GM12878 (cell line): ENCODE measurements around the gene ABCC2. TPM values are rescaled to one million over a fixed set of nuclear protein-coding genes. Genes with fewer than 3 reads are reported as not detected.
A peak's percentile ranks its signal among the peaks of the same experiment; 100 is the strongest.

Source experiments
- BACH1 ChIP-seq: fragments of 450-650 bp; IDR thresholded peaks from 2 replicates; pipeline ENCODE4 v1.6.1; 2017; ENCODE audit warnings: mild to moderate bottlenecking, borderline replicate concordance
- CREB1 ChIP-seq: IDR thresholded peaks from 2 replicates; pipeline ENCODE4 v1.6.1; 2012; ENCODE audit warnings: low read depth, mild to moderate bottlenecking, inconsistent platforms
- EED ChIP-seq: sonication (generic); IDR thresholded peaks from 2 replicates; pipeline ENCODE4 v1.6.1; 2016; ENCODE audit warnings: antibody characterized with exemption, low read depth
- NFYB ChIP-seq: IDR thresholded peaks from 2 replicates; pipeline ENCODE4 v1.6.1; 2011; ENCODE audit warnings: low read depth, mild to moderate bottlenecking, low read length, improper control_type of control experiment, moderate library complexity; ENCODE audit not compliant: insufficient read depth
- PAX8 ChIP-seq: fragments of 450-650 bp; IDR thresholded peaks from 2 replicates; pipeline ENCODE4 v1.6.1; 2017; ENCODE audit warnings: mild to moderate bottlenecking, moderate library complexity
- RAD21 ChIP-seq: IDR thresholded peaks from 2 replicates; pipeline ENCODE4 v1.6.1; 2011; ENCODE audit warnings: mild to moderate bottlenecking, low read depth, low read length, moderate library complexity; ENCODE audit not compliant: insufficient read depth
- RUNX3 ChIP-seq: IDR thresholded peaks from 2 replicates; pipeline ENCODE4 v1.6.1; 2012; ENCODE audit warnings: low read length, inconsistent platforms
- SUZ12 ChIP-seq: fragments of 200-600 bp; sonication (generic); IDR thresholded peaks from one replicate; pipeline ENCODE4 v1.6.1; 2018; ENCODE audit warnings: antibody characterized with exemption, mild to moderate bottlenecking; ENCODE audit not compliant: unreplicated experiment
- YBX1 ChIP-seq: fragments of 450-650 bp; IDR thresholded peaks from 2 replicates; pipeline ENCODE4 v1.6.1; 2016; ENCODE audit warnings: antibody characterized with exemption
- YY1 ChIP-seq: IDR thresholded peaks from 2 replicates; pipeline ENCODE4 v1.6.1; 2011; ENCODE audit warnings: low read depth, mild to moderate bottlenecking, low read length
- ZNF207 ChIP-seq: fragments of 450-650 bp; IDR thresholded peaks from 2 replicates; pipeline ENCODE4 v1.6.1; 2014; ENCODE audit warnings: antibody characterized with exemption, mild to moderate bottlenecking, borderline replicate concordance
- ZNF217 ChIP-seq: fragments of 450-650 bp; IDR thresholded peaks from 2 replicates; pipeline ENCODE4 v1.6.1; 2017; ENCODE audit warnings: antibody characterized with exemption, mild to moderate bottlenecking
- ZSCAN29 ChIP-seq: fragments of 450-650 bp; IDR thresholded peaks from 2 replicates; pipeline ENCODE4 v1.6.1; 2017; ENCODE audit warnings: mild to moderate bottlenecking, moderate library complexity
- polyA plus RNA-seq, 11 experiments: library from polyadenylated mRNA; depleted of rRNA in 4 of 11; unstranded in 6 of 11; stranded (reverse) in 5 of 11; fragments of >200 nt; fragmentation: Nextera tagmentation in 4 of 11; fragmentation: Illumina TruSeq in 1 of 11; extraction: Ambion mirVana in 4 of 11; extraction: Trizol in 1 of 11; gene quantifications; 1 replicate in 1 of 11; 2 replicates in 10 of 11; pipeline versions ENCODE4 v1.2.1 to v1.2.3, GENCODE V29; 2011 to 2016; ENCODE audit warnings: inconsistent platforms in 2 of 11, missing spikeins in 2 of 11, low read depth in 1 of 11
- total RNA-seq, 4 experiments: library from RNA; depleted of rRNA in 3 of 4; stranded (reverse); fragments of >200 nt in 3 of 4; fragmentation: Illumina TruSeq in 1 of 4; extraction: Trizol in 1 of 4; gene quantifications; 2 replicates each; pipeline versions ENCODE4 v1.2.1 to v1.2.3, GENCODE V29; 2013 to 2021
- TF ChIP-seq, protein P1 (sequence below): IDR thresholded peaks from 2 replicates; pipeline ENCODE4 v1.6.1; 2012; ENCODE audit warnings: mild to moderate bottlenecking, low read depth, low read length
- TF ChIP-seq, protein P2 (sequence below): IDR thresholded peaks from 2 replicates; pipeline ENCODE4 v1.6.1; 2011; ENCODE audit warnings: borderline replicate concordance, low read depth, mild to moderate bottlenecking, moderate library complexity, mixed read lengths, low read length; ENCODE audit not compliant: insufficient read depth; ENCODE audit errors: extremely low read length
- TF ChIP-seq, protein P3 (sequence below): fragments of 450-650 bp; IDR thresholded peaks from 2 replicates; pipeline ENCODE4 v1.6.1; 2017; ENCODE audit warnings: borderline replicate concordance
- TF ChIP-seq, protein P4 (sequence below), 3 experiments: IDR thresholded peaks in 2 of 3; conservative IDR thresholded peaks in 1 of 3; 2 replicates each; pipeline ENCODE4 v1.5.1; 2011; ENCODE audit warnings: low read depth in 3 of 3, low read length in 3 of 3, mild to moderate bottlenecking in 3 of 3, control low read depth in 2 of 3, moderate library complexity in 2 of 3, inconsistent platforms in 1 of 3, mixed read lengths in 1 of 3; ENCODE audit not compliant: control insufficient read depth in 2 of 3, insufficient read depth in 1 of 3; ENCODE audit errors: extremely low read depth in 1 of 3
- TF ChIP-seq, protein P5 (sequence below): fragments of 450-650 bp; IDR thresholded peaks from 2 replicates; pipeline ENCODE4 v1.6.1; 2017; ENCODE audit warnings: low read depth, mild to moderate bottlenecking, moderate library complexity

The ABCC2 gene
- total and polyA plus RNA-seq, 10 of the 15 experiments (the other 5 are each of a cell fraction or from before 2014, with no cell fraction given): 0.02 to 0.95 (median 0.21) TPM

DNA sequence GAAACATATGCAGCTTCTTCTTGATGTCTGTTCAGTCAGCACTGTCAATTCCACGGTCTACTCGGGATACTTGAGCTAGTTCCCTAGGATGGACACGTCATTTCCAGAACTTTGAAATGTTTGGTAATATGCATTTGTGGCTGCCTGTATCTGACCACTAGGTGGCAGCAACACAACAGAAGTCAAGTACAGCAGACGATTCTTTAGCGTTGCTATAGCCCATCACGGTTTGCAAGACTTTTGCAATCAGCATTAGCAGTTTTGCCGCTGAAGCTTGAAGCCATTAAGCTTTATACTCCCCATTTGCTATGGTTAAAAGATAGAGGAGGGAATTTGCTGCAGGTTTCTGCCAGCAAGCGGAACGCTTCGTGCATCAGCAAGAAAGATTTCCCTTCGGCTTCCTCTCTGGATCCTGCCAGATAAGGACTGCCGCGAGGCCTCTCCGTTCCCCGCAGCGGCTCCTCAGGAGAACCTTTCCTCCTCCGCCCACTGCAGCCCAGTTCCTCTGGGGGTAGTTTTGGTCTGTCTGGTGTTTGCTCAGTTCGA, 63.5 kb downstream of the ABCC2 start (continued):
- TF ChIP-seq, protein P1, sequence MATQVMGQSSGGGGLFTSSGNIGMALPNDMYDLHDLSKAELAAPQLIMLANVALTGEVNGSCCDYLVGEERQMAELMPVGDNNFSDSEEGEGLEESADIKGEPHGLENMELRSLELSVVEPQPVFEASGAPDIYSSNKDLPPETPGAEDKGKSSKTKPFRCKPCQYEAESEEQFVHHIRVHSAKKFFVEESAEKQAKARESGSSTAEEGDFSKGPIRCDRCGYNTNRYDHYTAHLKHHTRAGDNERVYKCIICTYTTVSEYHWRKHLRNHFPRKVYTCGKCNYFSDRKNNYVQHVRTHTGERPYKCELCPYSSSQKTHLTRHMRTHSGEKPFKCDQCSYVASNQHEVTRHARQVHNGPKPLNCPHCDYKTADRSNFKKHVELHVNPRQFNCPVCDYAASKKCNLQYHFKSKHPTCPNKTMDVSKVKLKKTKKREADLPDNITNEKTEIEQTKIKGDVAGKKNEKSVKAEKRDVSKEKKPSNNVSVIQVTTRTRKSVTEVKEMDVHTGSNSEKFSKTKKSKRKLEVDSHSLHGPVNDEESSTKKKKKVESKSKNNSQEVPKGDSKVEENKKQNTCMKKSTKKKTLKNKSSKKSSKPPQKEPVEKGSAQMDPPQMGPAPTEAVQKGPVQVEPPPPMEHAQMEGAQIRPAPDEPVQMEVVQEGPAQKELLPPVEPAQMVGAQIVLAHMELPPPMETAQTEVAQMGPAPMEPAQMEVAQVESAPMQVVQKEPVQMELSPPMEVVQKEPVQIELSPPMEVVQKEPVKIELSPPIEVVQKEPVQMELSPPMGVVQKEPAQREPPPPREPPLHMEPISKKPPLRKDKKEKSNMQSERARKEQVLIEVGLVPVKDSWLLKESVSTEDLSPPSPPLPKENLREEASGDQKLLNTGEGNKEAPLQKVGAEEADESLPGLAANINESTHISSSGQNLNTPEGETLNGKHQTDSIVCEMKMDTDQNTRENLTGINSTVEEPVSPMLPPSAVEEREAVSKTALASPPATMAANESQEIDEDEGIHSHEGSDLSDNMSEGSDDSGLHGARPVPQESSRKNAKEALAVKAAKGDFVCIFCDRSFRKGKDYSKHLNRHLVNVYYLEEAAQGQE: no peak
- TF ChIP-seq SUZ12 (no peak), NFYB (no peak), ZNF207 (no peak), CREB1 (no peak), EED (no peak), YY1 (peak; percentile 55; the same call in 1 of the 2 replicates), RUNX3 (peak; percentile 49), PAX8 (no peak), RAD21 (peak; percentile 93), BACH1 (no peak), ZSCAN29 (no peak), ZNF217 (no peak), YBX1 (no peak)
- TF ChIP-seq, protein P2, sequence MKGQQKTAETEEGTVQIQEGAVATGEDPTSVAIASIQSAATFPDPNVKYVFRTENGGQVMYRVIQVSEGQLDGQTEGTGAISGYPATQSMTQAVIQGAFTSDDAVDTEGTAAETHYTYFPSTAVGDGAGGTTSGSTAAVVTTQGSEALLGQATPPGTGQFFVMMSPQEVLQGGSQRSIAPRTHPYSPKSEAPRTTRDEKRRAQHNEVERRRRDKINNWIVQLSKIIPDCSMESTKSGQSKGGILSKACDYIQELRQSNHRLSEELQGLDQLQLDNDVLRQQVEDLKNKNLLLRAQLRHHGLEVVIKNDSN: no peak
- TF ChIP-seq, protein P3, sequence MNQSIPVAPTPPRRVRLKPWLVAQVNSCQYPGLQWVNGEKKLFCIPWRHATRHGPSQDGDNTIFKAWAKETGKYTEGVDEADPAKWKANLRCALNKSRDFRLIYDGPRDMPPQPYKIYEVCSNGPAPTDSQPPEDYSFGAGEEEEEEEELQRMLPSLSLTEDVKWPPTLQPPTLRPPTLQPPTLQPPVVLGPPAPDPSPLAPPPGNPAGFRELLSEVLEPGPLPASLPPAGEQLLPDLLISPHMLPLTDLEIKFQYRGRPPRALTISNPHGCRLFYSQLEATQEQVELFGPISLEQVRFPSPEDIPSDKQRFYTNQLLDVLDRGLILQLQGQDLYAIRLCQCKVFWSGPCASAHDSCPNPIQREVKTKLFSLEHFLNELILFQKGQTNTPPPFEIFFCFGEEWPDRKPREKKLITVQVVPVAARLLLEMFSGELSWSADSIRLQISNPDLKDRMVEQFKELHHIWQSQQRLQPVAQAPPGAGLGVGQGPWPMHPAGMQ: no peak
- TF ChIP-seq, protein P4, sequence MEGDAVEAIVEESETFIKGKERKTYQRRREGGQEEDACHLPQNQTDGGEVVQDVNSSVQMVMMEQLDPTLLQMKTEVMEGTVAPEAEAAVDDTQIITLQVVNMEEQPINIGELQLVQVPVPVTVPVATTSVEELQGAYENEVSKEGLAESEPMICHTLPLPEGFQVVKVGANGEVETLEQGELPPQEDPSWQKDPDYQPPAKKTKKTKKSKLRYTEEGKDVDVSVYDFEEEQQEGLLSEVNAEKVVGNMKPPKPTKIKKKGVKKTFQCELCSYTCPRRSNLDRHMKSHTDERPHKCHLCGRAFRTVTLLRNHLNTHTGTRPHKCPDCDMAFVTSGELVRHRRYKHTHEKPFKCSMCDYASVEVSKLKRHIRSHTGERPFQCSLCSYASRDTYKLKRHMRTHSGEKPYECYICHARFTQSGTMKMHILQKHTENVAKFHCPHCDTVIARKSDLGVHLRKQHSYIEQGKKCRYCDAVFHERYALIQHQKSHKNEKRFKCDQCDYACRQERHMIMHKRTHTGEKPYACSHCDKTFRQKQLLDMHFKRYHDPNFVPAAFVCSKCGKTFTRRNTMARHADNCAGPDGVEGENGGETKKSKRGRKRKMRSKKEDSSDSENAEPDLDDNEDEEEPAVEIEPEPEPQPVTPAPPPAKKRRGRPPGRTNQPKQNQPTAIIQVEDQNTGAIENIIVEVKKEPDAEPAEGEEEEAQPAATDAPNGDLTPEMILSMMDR (IDR thresholded peaks at IDR 0.05 in 2 of 3, conservative IDR thresholded peaks at IDR 0.05 in 1 of 3; ENCODE audit: control insufficient read depth in 2 of 3, extremely low read depth in 1 of 3, insufficient read depth in 1 of 3, low read depth in 3 of 3, low read length in 3 of 3): peak; percentile 83 to 93 (median 89)
- TF ChIP-seq, protein P5, sequence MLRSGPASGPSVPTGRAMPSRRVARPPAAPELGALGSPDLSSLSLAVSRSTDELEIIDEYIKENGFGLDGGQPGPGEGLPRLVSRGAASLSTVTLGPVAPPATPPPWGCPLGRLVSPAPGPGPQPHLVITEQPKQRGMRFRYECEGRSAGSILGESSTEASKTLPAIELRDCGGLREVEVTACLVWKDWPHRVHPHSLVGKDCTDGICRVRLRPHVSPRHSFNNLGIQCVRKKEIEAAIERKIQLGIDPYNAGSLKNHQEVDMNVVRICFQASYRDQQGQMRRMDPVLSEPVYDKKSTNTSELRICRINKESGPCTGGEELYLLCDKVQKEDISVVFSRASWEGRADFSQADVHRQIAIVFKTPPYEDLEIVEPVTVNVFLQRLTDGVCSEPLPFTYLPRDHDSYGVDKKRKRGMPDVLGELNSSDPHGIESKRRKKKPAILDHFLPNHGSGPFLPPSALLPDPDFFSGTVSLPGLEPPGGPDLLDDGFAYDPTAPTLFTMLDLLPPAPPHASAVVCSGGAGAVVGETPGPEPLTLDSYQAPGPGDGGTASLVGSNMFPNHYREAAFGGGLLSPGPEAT: no peak
